Measurements from ENCODE around the gene PRDM1.

- TF ChIP-seq FOXA1 (IDR thresholded peaks at IDR 0.05) (no peak), BHLHE40 (IDR thresholded peaks at IDR 0.05; ENCODE audit: borderline replicate concordance) (no peak), FOXM1 (IDR thresholded peaks at IDR 0.05; ENCODE audit: borderline replicate concordance) (no peak), SP1 (IDR thresholded peaks at IDR 0.05) (no peak), PKNOX1 (IDR thresholded peaks at IDR 0.05) (no peak), LEF1 (IDR thresholded peaks at IDR 0.05; ENCODE audit: borderline replicate concordance) (no peak), ARNT (IDR thresholded peaks at IDR 0.05) (no peak), FOXK2 (IDR thresholded peaks at IDR 0.05) (no peak)
Measured at GRCh38 chr6:106122938-106123656, 37.0 kb downstream of the PRDM1 start.

Measured in HEK293T (cell line).